ENCODE data around the gene VPS18.

VPS18 gene

GRCh38 chr15:40871749-40872617 lies 22.3 kb upstream of the VPS18 start:
- DNase-seq: no peak

- DNase-seq: no peak
These were observed 21.2 kb upstream of the VPS18 start for GRCh38 chr15:40872791-40873693.

- peak; percentile 79 for DNase-seq
These were observed 20.3 kb upstream of the VPS18 start, which contains the start of gene RHOV for GRCh38 chr15:40873694-40874561. Gene RHOV (minus strand): TSS chr15:40874234. CDS start chr15:40874139, 95 bp downstream.

- DNase-seq: no peak
These were observed 18.1 kb upstream of the VPS18 start for GRCh38 chr15:40875991-40876730.

GRCh38 chr15:40877694-40878093 lies 16.6 kb upstream of the VPS18 start:
- no peak for DNase-seq

GRCh38 chr15:40878785-40879184 lies 15.5 kb upstream of the VPS18 start:
- no peak for DNase-seq

- no peak for DNase-seq
These were observed 14.6 kb upstream of the VPS18 start for GRCh38 chr15:40879609-40880008.

- DNase-seq: no peak
These were observed 12.9 kb upstream of the VPS18 start for GRCh38 chr15:40881351-40881750.

- DNase-seq: no peak
These were observed 7.7 kb upstream of the VPS18 start for GRCh38 chr15:40886586-40886985.

- DNase-seq: no peak
These were observed 5.1 kb upstream of the VPS18 start for GRCh38 chr15:40889112-40889511.

GRCh38 chr15:40891138-40891537 lies 3.1 kb upstream of the VPS18 start:
- no peak for DNase-seq

- DNase-seq: peak; percentile 77
These were observed 2.3 kb upstream of the VPS18 start for GRCh38 chr15:40891810-40892446.

- no peak for DNase-seq
These were observed 1.7 kb upstream of the VPS18 start for GRCh38 chr15:40892447-40893012.

- no peak for DNase-seq
These were observed 1.1 kb upstream of the VPS18 start for GRCh38 chr15:40893019-40893670.

GRCh38 chr15:40894681-40895448 lies 615 bp downstream of the VPS18 start:
- DNase-seq: peak; percentile 90

GRCh38 chr15:40899536-40900207 lies 5.4 kb downstream of the VPS18 start:
- no peak for DNase-seq

GRCh38 chr15:40900256-40901052 lies 6.2 kb downstream of the VPS18 start:
- no peak for DNase-seq

- no peak for DNase-seq
These were observed 6.8 kb downstream of the VPS18 start for GRCh38 chr15:40901053-40901443.
